Thyroid gland (tissue), 4 donors: Measurements from ENCODE around the gene RNF220. TPM values are rescaled to one million over a fixed set of nuclear protein-coding genes. Genes with fewer than 3 reads are reported as not detected.

Source experiments
- DNase-seq, 2 donors: peaks; one replicate each; pipeline ENCODE4 v3.0.0-alpha.2; 2019
- H3K27ac ChIP-seq, 3 donors: fragments of 200-600 bp; sonication (generic); 1 replicate in 2 of 3; 2 replicates in 1 of 3; pipeline ENCODE4 v1.5.1; 2016 to 2019; ENCODE audit warnings: mild to moderate bottlenecking in 1 of 3, moderate library complexity in 1 of 3
- H3K27me3 ChIP-seq: fragments of 200-600 bp; sonication (generic); one replicate; pipeline ENCODE4 v1.5.1; 2019
- H3K36me3 ChIP-seq, 2 donors: fragments of 200-600 bp; sonication (generic); one replicate each; pipeline ENCODE4 v1.5.1; 2016 to 2019
- H3K4me1 ChIP-seq, 2 donors: fragments of 200-600 bp; sonication (generic); one replicate each; pipeline ENCODE4 v1.5.1; 2017 to 2019
- H3K4me3 ChIP-seq, 3 donors: fragments of 200-600 bp; sonication (generic); replicated peaks in 1 of 3; 1 replicate in 2 of 3; 2 replicates in 1 of 3; pipeline ENCODE4 v1.5.1; 2016; ENCODE audit warnings: mild to moderate bottlenecking in 1 of 3
- H3K9me3 ChIP-seq: fragments of 200-600 bp; sonication (generic); one replicate; pipeline ENCODE4 v1.5.1; 2017
- CTCF ChIP-seq, 6 experiments: fragments of 200-600 bp in 3 of 6; fragments of 450-650 bp in 3 of 6; sonication (generic) in 3 of 6; IDR thresholded peaks; one replicate each; pipeline ENCODE4 v1.5.1; 2016 to 2019; ENCODE audit warnings: antibody characterized with exemption in 6 of 6, mild to moderate bottlenecking in 2 of 6, inconsistent platforms in 1 of 6, moderate library complexity in 1 of 6
- POLR2A ChIP-seq, 2 donors: fragments of 450-650 bp; IDR thresholded peaks; one replicate each; pipeline ENCODE4 v1.6.1; 2017; ENCODE audit warnings: antibody characterized with exemption in 2 of 2, mild to moderate bottlenecking in 2 of 2, moderate library complexity in 1 of 2
- WGBS, 2 donors: methylation state at CpG; one replicate each; pipeline ENCODE4 v1.1.5; 2017; 5-methylcytosine and 5-hydroxymethylcytosine counted together
- intact Hi-C: fragments of 100-400 bp; cut with DNase I; formaldehyde crosslinking; loops from one replicate; pipeline ENCODE4 v1.15.1; 2023
- total RNA-seq, 4 donors: library from RNA; depleted of rRNA; stranded (reverse); fragments of >200 nt; gene quantifications; one replicate each; pipeline ENCODE4 v1.2.3, GENCODE V29; 2016

Gene RNF220
- total RNA-seq, 4 donors from 2014 or later, result 88.7 to 117 (median 102) TPM

GRCh38 chr1:44636083-44636687 is 231.1 kb downstream of the RNF220 start:
- TF ChIP-seq POLR2A (IDR thresholded peaks at IDR 0.05) (no peak), CTCF (IDR thresholded peaks at IDR 0.05) (no peak)
- intact Hi-C loops, result no loop called here
- Histone ChIP-seq H3K27ac (no peak overlapping the region), H3K4me1 (peaks cover 10 to 13% of the 10 kb centered on the region in 2 donors), H3K9me3 (no peaks in the 10 kb centered on the region), H3K36me3 (peaks cover 51 to 52% of the 10 kb centered on the region in 2 donors), H3K27me3 (no peaks in the 10 kb centered on the region), H3K4me3 (no peak overlapping the region)
- DNase-seq, result no peak
- 93 to 95% methylated on average over 13 to 14 of the region's 14 CpGs for WGBS, 2 donors

DNA sequence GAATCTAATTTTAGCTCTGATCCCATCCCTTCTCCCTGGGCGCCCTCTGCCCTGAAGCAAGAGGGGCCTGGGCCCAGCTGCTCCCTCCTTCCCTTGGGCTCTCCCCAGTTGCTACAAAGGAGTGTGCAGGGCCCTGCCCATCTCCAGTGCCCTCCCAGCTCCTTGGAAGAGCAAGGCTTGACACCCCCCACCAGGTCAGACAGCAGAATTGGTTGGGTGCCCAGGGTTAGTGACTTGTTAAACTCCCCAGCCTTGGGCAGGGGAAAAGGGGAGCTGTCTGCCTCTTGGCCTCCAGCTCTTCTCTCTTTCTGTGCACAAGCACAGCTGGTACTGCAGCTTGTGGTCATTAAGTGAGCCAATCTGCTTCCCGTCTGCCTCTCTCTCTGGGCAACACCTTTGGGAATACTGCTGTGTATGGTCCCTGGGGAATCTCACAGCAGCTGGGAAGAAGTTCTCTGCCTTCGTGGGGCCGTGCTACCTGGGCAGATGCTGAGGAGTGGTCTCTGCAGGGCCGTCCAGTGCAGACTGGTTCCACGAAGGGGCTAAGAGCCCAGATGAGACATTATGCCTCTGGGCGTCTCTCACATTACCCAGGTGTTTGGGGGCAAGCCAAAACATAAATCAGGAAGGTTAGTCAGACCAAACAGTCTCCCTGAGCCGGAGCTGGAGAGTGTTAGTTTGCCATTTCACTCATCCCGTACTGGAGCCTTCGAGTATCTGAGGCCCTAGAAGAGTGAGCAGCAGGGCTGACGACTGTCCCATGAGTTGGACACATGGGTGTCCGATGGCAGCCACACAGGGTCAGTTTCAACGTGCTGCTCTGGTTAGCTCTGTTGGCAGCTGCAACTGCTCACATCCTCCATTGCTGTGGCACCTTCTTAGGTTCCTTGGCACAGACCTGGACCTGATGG is 231.9 kb downstream of the RNF220 start:
- Histone ChIP-seq H3K27ac (no peak overlapping the region), H3K9me3 (no peaks in the 10 kb centered on the region), H3K36me3 (peaks cover 55 to 57% of the 10 kb centered on the region in 2 donors), H3K27me3 (no peaks in the 10 kb centered on the region), H3K4me1 (peaks cover 10 to 11% of the 10 kb centered on the region in 2 donors), H3K4me3 (no peak overlapping the region)
- intact Hi-C loops, result no loop called here
- DNase-seq, result no peak
- TF ChIP-seq POLR2A (IDR thresholded peaks at IDR 0.05) (no peak), CTCF (IDR thresholded peaks at IDR 0.05) (no peak)
- 85 to 87% methylated on average over 8 to 12 of the region's 13 CpGs for WGBS, 2 donors

GRCh38 chr1:44637702-44638411 is 232.8 kb downstream of the RNF220 start:
- intact Hi-C loops, result no loop called here
- Histone ChIP-seq H3K4me1 (peaks cover 6% of the 10 kb centered on the region in 2 donors), H3K4me3 (no peak overlapping the region), H3K36me3 (peaks cover 56 to 62% of the 10 kb centered on the region in 2 donors), H3K27ac (no peak overlapping the region), H3K9me3 (no peaks in the 10 kb centered on the region), H3K27me3 (no peaks in the 10 kb centered on the region)
- TF ChIP-seq POLR2A (IDR thresholded peaks at IDR 0.05), result no peak
- TF ChIP-seq CTCF (IDR thresholded peaks at IDR 0.05), result no peak
- WGBS, 2 donors, result 87 to 89% methylated on average over 27 of the region's 27 CpGs
- no peak for DNase-seq

GRCh38 chr1:44640200-44640853 is 235.3 kb downstream of the RNF220 start:
- WGBS, 2 donors, result 85 to 86% methylated on average over 23 to 24 of the region's 24 CpGs
- Histone ChIP-seq H3K36me3 (peaks cover 69 to 75% of the 10 kb centered on the region in 2 donors), H3K9me3 (no peaks in the 10 kb centered on the region), H3K27me3 (no peaks in the 10 kb centered on the region), H3K27ac (no peak overlapping the region), H3K4me3 (no peak overlapping the region), H3K4me1 (no peaks in the 10 kb centered on the region)
- TF ChIP-seq CTCF (IDR thresholded peaks at IDR 0.05) (no peak), POLR2A (IDR thresholded peaks at IDR 0.05) (no peak)
- intact Hi-C loops, result no loop called here
- DNase-seq, result no peak
